OCI-LY3 (cell line): ENCODE results near the gene HCN2.
"Not testable (repeated sequence)": the region's sequence is repeated elsewhere in the genome, so short reads cannot be mapped to it uniquely, and the experiment has no call there.

ENCODE experiments used
- H2AFZ ChIP-seq: fragments of 200-600, 300-600 bp; shearing (Covaris generic); 2 replicates; pipeline ENCODE4 v1.6.0; 2014; ENCODE audit warnings: antibody characterized with exemption, low read depth, low read length
- H3K27ac ChIP-seq: fragments of 200-600, 300-600 bp; sonication (generic); 2 replicates; pipeline ENCODE4 v1.5.1; 2014; ENCODE audit warnings: mild to moderate bottlenecking, low read length, moderate library complexity, mixed read lengths
- H3K27me3 ChIP-seq: fragments of 200-600, 300-600 bp; sonication (generic); 2 replicates; pipeline ENCODE4 v1.6.1; 2014; ENCODE audit warnings: low read depth, low read length, mixed read lengths
- H3K36me3 ChIP-seq: fragments of 200-600, 300-600 bp; sonication (generic); replicated peaks from 2 replicates; pipeline ENCODE3; 2014; ENCODE audit warnings: low read depth, low read length, mixed read lengths
- H3K4me1 ChIP-seq: fragments of 300-600, 200-600 bp; sonication (generic); 2 replicates; pipeline ENCODE4 v1.6.1; 2014; ENCODE audit warnings: low read length, mixed read lengths
- H3K4me2 ChIP-seq: fragments of 200-600, 300-600 bp; sonication (generic); 2 replicates; pipeline ENCODE4 v1.6.1; 2014; ENCODE audit warnings: low read length, mixed read lengths
- H3K4me3 ChIP-seq: fragments of 300-600, 200-600 bp; sonication (generic); 2 replicates; pipeline ENCODE4 v1.5.1; 2014; ENCODE audit warnings: antibody characterized with exemption, mild to moderate bottlenecking, low read length, moderate library complexity
- H3K79me2 ChIP-seq: fragments of 300-600, 200-600 bp; shearing (Covaris generic); 2 replicates; pipeline ENCODE4 v1.6.1; 2014; ENCODE audit warnings: mild to moderate bottlenecking, low read length, mixed read lengths
- H3K9ac ChIP-seq: fragments of 300-600, 200-600 bp; shearing (Covaris generic); 2 replicates; pipeline ENCODE4 v1.6.0; 2014; ENCODE audit warnings: mild to moderate bottlenecking, low read length, moderate library complexity
- H3K9me3 ChIP-seq: fragments of 200-600, 300-600 bp; shearing (Covaris generic); 2 replicates; pipeline ENCODE4 v1.6.1; 2014; ENCODE audit warnings: low read length, mixed read lengths; ENCODE audit not compliant: insufficient read depth
- H4K20me1 ChIP-seq: fragments of 200-600, 300-600 bp; sonication (generic); 2 replicates; pipeline ENCODE4 v1.6.1; 2016; ENCODE audit warnings: low read length, mixed read lengths; ENCODE audit not compliant: insufficient read depth
- CTCF ChIP-seq: fragments of 200-600, 300-600 bp; sonication (generic); IDR thresholded peaks from 2 replicates; pipeline ENCODE4 v1.5.1; 2014; ENCODE audit warnings: antibody characterized with exemption, low read length, low read depth
- EZH2phosphoT487 ChIP-seq: fragments of 200-600 bp; shearing (Covaris generic); IDR thresholded peaks from 2 replicates; pipeline ENCODE4 v1.6.1; 2018; ENCODE audit warnings: antibody characterized with exemption, mixed run types, low read depth

HCN2 gene

GRCh38 chr19:628168-628567 is 38.5 kb downstream of the HCN2 start:
- H3K27me3 ChIP-seq, result no peaks in the 10 kb centered on the region
- no peak overlapping the region for H2AFZ ChIP-seq
- H3K79me2 ChIP-seq, result peaks cover 54% of the 10 kb centered on the region
- no peaks in the 10 kb centered on the region for H3K9me3 ChIP-seq
- no peak overlapping the region for H3K4me3 ChIP-seq
- H3K4me1 ChIP-seq, result peaks cover 5% of the 10 kb centered on the region
- TF ChIP-seq EZH2phosphoT487 (no peak), CTCF (peak; percentile 28)
- no peak overlapping the region for H3K9ac ChIP-seq
- no peak overlapping the region for H3K4me2 ChIP-seq
- H4K20me1 ChIP-seq, result 0 out of 2 replicates have a peak, but pooled peaks cover 3% of the 10 kb centered on the region
- no peak overlapping the region for H3K27ac ChIP-seq
- peaks cover 30% of the 10 kb centered on the region for H3K36me3 ChIP-seq

GRCh38 chr19:629515-629914 is 39.8 kb downstream of the HCN2 start:
- not testable (repeated sequence) for H4K20me1 ChIP-seq, H3K27me3 ChIP-seq, H3K4me2 ChIP-seq, H2AFZ ChIP-seq, H3K9me3 ChIP-seq, H3K4me3 ChIP-seq, H3K27ac ChIP-seq, H3K9ac ChIP-seq
- Histone ChIP-seq H3K4me1 (peaks cover 11% of the 10 kb centered on the region), H3K79me2 (peaks cover 59% of the 10 kb centered on the region), H3K36me3 (peaks cover 25% of the 10 kb centered on the region)

GRCh38 chr19:629961-630714 is 40.5 kb downstream of the HCN2 start:
- Histone ChIP-seq H3K4me1 (peaks cover 11% of the 10 kb centered on the region), H3K36me3 (peaks cover 24% of the 10 kb centered on the region), H4K20me1 (0 out of 2 replicates have a peak, but pooled peaks cover 2% of the 10 kb centered on the region), H3K79me2 (peaks cover 59% of the 10 kb centered on the region), H3K9ac (no peak overlapping the region), H3K4me3 (no peak overlapping the region), H3K27me3 (no peaks in the 10 kb centered on the region), H2AFZ (no peak overlapping the region), H3K9me3 (no peaks in the 10 kb centered on the region), H3K4me2 (no peak overlapping the region), H3K27ac (no peak overlapping the region)
- TF ChIP-seq EZH2phosphoT487 (no peak), CTCF (no peak)

GRCh38 chr19:632579-633067 is 42.9 kb downstream of the HCN2 start:
- Histone ChIP-seq H3K4me1 (peaks cover 11% of the 10 kb centered on the region), H3K9me3 (no peaks in the 10 kb centered on the region), H3K27ac (peak overlapping the region; percentile 42), H3K4me3 (peak overlapping the region; percentile 92), H3K36me3 (peaks cover 19% of the 10 kb centered on the region), H3K9ac (peak overlapping the region; percentile 84), H4K20me1 (no peaks in the 10 kb centered on the region), H2AFZ (peak overlapping the region; percentile 52; the same call in 1 of the 2 replicates), H3K79me2 (peaks cover 52% of the 10 kb centered on the region), H3K27me3 (no peaks in the 10 kb centered on the region), H3K4me2 (peak overlapping the region; percentile 75)
- no peak for TF ChIP-seq EZH2phosphoT487
- TF ChIP-seq CTCF, result no peak
